ENCODE data around the gene COL26A1. TPM values are rescaled to one million over a fixed set of nuclear protein-coding genes. Genes with fewer than 3 reads are reported as not detected.
"Not testable (repeated sequence)": the region's sequence is repeated elsewhere in the genome, so short reads cannot be mapped to it uniquely, and the experiment has no call there.

Gene COL26A1
- total RNA-seq, 1 donor: not detected

GRCh38 chr7:101470668-101471487, 108.2 kb downstream of the COL26A1 start:
- DNase-seq (ENCODE audit: insufficient read length, low spot score, missing footprints): no peak
- TF ChIP-seq, protein P1, sequence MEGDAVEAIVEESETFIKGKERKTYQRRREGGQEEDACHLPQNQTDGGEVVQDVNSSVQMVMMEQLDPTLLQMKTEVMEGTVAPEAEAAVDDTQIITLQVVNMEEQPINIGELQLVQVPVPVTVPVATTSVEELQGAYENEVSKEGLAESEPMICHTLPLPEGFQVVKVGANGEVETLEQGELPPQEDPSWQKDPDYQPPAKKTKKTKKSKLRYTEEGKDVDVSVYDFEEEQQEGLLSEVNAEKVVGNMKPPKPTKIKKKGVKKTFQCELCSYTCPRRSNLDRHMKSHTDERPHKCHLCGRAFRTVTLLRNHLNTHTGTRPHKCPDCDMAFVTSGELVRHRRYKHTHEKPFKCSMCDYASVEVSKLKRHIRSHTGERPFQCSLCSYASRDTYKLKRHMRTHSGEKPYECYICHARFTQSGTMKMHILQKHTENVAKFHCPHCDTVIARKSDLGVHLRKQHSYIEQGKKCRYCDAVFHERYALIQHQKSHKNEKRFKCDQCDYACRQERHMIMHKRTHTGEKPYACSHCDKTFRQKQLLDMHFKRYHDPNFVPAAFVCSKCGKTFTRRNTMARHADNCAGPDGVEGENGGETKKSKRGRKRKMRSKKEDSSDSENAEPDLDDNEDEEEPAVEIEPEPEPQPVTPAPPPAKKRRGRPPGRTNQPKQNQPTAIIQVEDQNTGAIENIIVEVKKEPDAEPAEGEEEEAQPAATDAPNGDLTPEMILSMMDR (IDR thresholded peaks at IDR 0.05; ENCODE audit: extremely low read depth, low read depth, low read length): no peak
- H3K4me3 ChIP-seq (ENCODE audit: insufficient read depth, low read length): no peak overlapping the region
- H3K27me3 ChIP-seq (ENCODE audit: insufficient read depth, low read length): no peaks in the 10 kb centered on the region
- no peaks in the 10 kb centered on the region for H3K9me3 ChIP-seq (ENCODE audit: low read depth, low read length)
- no peak overlapping the region for H3K27ac ChIP-seq (ENCODE audit: low read depth, low read length)
- no peaks in the 10 kb centered on the region for H3K79me2 ChIP-seq (ENCODE audit: insufficient read depth, low read length)
- no peak overlapping the region for H3K4me2 ChIP-seq (ENCODE audit: insufficient read depth, low read length)
- H3K36me3 ChIP-seq (ENCODE audit: insufficient read depth, low read length): no peaks in the 10 kb centered on the region
- H3K4me1 ChIP-seq (ENCODE audit: insufficient read depth, low read length): no peaks in the 10 kb centered on the region
- no peak overlapping the region for H2AFZ ChIP-seq (ENCODE audit: low read length)
- H4K20me1 ChIP-seq (ENCODE audit: insufficient read depth, low read length): no peaks in the 10 kb centered on the region

DNA sequence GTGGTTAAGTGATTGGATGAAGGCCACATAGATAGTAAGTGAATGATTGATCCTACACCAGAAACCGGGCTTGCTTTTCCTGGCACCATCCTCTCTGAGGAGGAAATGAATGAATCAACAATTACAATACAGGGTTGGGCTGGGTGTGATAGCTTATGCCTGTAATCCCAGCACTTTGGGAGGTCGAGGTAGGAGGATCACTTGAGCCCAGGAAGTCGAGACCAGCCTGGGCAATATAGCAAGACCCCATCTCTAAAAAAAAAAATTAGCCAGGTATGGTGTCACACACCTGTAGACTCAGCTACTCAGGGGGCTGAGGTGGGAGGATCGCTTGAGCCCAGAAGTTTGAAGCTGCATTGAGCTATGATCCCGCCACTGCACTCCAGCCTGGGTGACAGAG, 111.5 kb downstream of the COL26A1 start:
- no peak for DNase-seq (ENCODE audit: insufficient read length, low spot score, missing footprints)
- Histone ChIP-seq H3K4me3 (ENCODE audit: insufficient read depth, low read length) (no peak overlapping the region), H3K9me3 (ENCODE audit: low read depth, low read length) (peaks cover 3% of the 10 kb centered on the region), H3K4me1 (ENCODE audit: insufficient read depth, low read length) (no peaks in the 10 kb centered on the region), H3K36me3 (ENCODE audit: insufficient read depth, low read length) (no peaks in the 10 kb centered on the region), H3K79me2 (ENCODE audit: insufficient read depth, low read length) (no peaks in the 10 kb centered on the region), H2AFZ (ENCODE audit: low read length) (no peak overlapping the region), H4K20me1 (ENCODE audit: insufficient read depth, low read length) (no peaks in the 10 kb centered on the region), H3K27me3 (ENCODE audit: insufficient read depth, low read length) (no peaks in the 10 kb centered on the region), H3K4me2 (ENCODE audit: insufficient read depth, low read length) (no peak overlapping the region), H3K27ac (ENCODE audit: low read depth, low read length) (no peak overlapping the region)
- TF ChIP-seq, protein P1 (IDR thresholded peaks at IDR 0.05; ENCODE audit: extremely low read depth, low read depth, low read length): no peak

- not testable (repeated sequence) for H4K20me1 ChIP-seq (ENCODE audit: insufficient read depth, low read length); H3K27me3 ChIP-seq (ENCODE audit: insufficient read depth, low read length); H3K9me3 ChIP-seq (ENCODE audit: low read depth, low read length)
These were observed 113.0 kb downstream of the COL26A1 start for GRCh38 chr7:101475691-101476090.

DNA sequence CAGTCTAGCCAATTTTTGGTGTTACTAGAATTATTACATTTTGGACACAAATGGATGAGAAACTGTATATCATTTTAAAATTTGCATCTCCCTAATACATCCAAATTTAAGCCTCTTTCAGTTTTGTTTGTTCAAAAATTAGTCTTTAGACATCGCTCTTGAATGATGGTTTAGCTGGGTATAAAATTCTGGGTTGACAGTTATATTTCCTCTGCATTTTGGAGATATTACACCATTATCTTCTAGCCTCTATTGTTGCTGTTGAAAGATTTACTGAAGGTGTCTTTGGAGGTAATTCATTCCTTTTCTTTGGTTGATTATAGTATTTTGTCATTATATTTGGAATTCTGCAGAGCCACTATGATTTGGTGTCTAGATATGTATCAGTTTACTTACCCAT, 116.5 kb downstream of the COL26A1 start:
- Histone ChIP-seq H3K4me1 (ENCODE audit: insufficient read depth, low read length) (no peaks in the 10 kb centered on the region), H3K4me3 (ENCODE audit: insufficient read depth, low read length) (no peak overlapping the region), H3K36me3 (ENCODE audit: insufficient read depth, low read length) (no peaks in the 10 kb centered on the region), H3K4me2 (ENCODE audit: insufficient read depth, low read length) (no peak overlapping the region), H3K27me3 (ENCODE audit: insufficient read depth, low read length) (no peaks in the 10 kb centered on the region), H4K20me1 (ENCODE audit: insufficient read depth, low read length) (no peaks in the 10 kb centered on the region), H3K79me2 (ENCODE audit: insufficient read depth, low read length) (no peaks in the 10 kb centered on the region), H3K9me3 (ENCODE audit: low read depth, low read length) (peaks cover 3% of the 10 kb centered on the region), H2AFZ (ENCODE audit: low read length) (no peak overlapping the region), H3K27ac (ENCODE audit: low read depth, low read length) (no peak overlapping the region)
- DNase-seq (ENCODE audit: insufficient read length, low spot score, missing footprints): no peak
- TF ChIP-seq, protein P1 (IDR thresholded peaks at IDR 0.05; ENCODE audit: extremely low read depth, low read depth, low read length): no peak

More at GRCh38 chr7:101475691-101476090, 113.0 kb downstream of the COL26A1 start:
- H2AFZ ChIP-seq (ENCODE audit: low read length); DNase-seq (ENCODE audit: insufficient read length, low spot score, missing footprints); H3K36me3 ChIP-seq (ENCODE audit: insufficient read depth, low read length); H3K4me2 ChIP-seq (ENCODE audit: insufficient read depth, low read length); H3K4me1 ChIP-seq (ENCODE audit: insufficient read depth, low read length); H3K27ac ChIP-seq (ENCODE audit: low read depth, low read length); H3K79me2 ChIP-seq (ENCODE audit: insufficient read depth, low read length); H3K4me3 ChIP-seq (ENCODE audit: insufficient read depth, low read length): not testable (repeated sequence)

- H3K4me2 ChIP-seq (ENCODE audit: insufficient read depth, low read length); H4K20me1 ChIP-seq (ENCODE audit: insufficient read depth, low read length); H3K4me3 ChIP-seq (ENCODE audit: insufficient read depth, low read length): not testable (repeated sequence)
These were observed 123.4 kb downstream of the COL26A1 start for GRCh38 chr7:101486056-101486432.

More at GRCh38 chr7:101486056-101486432, 123.4 kb downstream of the COL26A1 start:
- H3K27me3 ChIP-seq (ENCODE audit: insufficient read depth, low read length); H3K36me3 ChIP-seq (ENCODE audit: insufficient read depth, low read length); H3K4me1 ChIP-seq (ENCODE audit: insufficient read depth, low read length); H3K9me3 ChIP-seq (ENCODE audit: low read depth, low read length); DNase-seq (ENCODE audit: insufficient read length, low spot score, missing footprints); H3K79me2 ChIP-seq (ENCODE audit: insufficient read depth, low read length); H3K27ac ChIP-seq (ENCODE audit: low read depth, low read length); H2AFZ ChIP-seq (ENCODE audit: low read length): not testable (repeated sequence)

Data from osteoblast (primary cell).